ENCODE results near the gene RBBP7.

- TF ChIP-seq CTCF (IDR thresholded peaks at IDR 0.05) = no peak
- no peak for TF ChIP-seq POLR2A (IDR thresholded peaks at IDR 0.05)
These were observed 43.9 kb upstream of the RBBP7 start for GRCh38 chrX:16914058-16914457.
